KG1 (cell line): ENCODE results near the gene MOV10L1.

ENCODE experiments used
- DNase-seq: peaks from one replicate; lab custom pipeline; 2025; lab: John Stamatoyannopoulos, UW

Gene MOV10L1

DNA sequence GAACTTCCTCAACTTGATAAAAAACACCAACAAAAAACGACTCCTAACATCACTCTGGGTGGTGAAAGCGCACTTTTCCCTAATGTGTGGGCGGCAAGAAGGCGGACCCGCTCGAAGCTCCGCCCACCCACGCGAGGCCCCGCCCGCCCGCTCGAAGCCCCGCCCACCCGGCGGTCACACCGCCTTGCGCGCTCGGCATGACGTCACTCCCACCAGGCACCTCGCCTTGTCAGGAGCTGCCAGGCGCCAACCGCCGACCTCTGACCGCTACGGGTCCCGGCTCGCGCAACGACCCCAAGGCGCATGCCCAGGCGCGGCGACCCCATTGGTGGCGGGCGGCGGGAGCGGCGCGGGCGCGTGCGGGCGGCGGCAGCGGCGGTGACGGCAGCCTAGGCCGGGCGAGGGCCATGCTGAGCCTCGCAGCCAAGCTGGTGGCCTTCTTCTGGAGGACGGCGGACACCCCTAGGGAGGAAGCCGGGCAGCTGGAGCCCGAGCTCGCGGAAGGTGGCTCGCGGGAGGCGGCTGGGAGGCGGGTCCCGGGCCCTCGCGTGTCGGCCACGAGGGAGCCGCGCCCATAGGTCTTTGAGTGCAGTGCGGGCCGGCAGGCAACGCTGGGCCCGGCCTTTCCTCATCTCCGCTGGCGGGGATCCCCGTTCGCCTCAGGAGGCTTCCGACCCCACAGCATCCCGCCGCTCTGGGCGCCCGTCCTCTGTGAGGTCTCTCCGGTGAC is at the start of gene MOV10L1:
Gene MOV10L1, plus strand, starts transcription at position 325 of the 730 bp plus-strand sequence. Its CDS starts 83 bp downstream, at position 408.
- DNase-seq = no peak

DNA sequence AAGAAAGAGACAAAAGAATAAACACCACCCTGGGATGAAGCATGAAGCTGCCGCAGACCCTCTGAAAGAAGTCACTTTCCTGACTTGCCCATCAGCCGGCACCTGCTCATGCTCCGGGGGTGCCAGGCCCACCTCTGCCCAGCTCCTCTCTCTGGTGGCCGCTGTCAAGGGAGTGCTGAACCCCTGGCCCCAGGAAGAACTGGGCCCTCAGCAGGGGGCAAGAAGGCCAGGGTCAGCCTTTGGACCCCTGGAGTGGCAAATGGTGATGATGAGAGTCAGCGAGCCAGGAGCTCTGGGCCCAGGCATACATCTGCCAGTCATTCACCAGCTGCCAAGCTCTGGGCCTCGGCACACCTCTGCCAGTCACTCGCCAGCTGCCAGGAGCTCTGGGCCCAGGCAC is 49.1 kb upstream of the MOV10L1 start:
- no peak for DNase-seq

DNA sequence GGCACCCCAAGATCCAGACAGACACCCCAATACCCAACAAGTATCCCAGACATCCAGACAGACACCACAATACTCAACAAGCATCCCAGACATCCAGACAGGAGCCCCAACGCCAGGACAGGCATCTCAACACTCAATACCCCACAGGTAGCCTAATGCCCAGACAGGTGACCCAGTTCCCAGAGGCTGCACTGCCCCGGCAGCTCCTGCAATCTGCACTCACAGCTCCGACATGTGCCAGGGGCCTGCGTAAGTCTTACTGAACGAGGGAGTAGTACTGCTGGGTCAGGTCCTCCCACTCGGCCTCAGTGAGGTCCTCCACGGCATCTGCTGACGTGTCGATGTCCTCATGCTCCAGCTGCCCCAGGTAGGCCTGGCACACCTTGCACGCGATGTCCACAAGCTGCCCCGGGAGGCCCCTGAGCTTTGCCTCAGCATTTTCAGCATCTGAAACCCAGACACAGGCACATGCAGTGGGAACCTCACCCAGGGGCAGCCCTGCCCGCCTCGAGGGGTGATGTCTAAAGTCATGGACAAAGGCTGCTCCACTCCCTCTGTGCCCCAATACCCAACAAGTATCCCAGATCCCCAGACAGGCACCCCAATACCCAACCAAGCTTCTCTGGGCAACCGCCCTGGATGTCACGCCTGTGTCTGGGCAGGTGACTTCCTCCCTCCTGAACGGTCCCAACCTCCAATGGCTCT is 48.3 kb upstream of the MOV10L1 start:
- DNase-seq = no peak

DNA sequence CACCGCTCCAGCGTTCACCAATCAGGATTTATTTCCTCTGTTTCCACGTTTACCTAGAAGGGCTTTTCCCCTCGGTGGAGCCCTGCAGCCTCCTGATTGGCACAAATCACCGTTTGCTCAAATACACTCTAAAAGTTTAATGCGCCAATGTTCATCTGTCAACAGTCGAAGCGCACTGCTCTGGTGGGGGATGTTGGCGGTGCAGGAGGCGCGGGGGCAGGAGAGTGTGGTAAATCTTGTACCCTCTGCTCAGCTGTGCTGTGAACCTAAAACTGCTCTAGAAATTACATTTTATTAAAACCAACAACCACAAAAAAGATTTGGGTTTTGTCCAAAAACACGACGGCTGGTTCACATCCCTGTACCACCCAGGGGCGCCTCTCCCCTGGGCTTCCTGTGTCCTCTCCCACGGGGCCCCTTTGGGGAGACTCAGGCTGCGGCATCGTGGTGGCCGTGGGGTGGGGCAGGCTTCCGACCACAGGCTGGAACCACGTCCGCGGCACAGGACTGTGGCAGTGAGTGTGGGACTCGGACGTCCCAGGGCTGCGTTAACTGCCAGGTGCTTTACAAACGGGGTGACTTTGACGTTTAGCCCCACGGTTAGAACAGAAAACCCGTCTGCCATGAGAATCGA is 45.2 kb upstream of the MOV10L1 start:
- DNase-seq = no peak

DNA sequence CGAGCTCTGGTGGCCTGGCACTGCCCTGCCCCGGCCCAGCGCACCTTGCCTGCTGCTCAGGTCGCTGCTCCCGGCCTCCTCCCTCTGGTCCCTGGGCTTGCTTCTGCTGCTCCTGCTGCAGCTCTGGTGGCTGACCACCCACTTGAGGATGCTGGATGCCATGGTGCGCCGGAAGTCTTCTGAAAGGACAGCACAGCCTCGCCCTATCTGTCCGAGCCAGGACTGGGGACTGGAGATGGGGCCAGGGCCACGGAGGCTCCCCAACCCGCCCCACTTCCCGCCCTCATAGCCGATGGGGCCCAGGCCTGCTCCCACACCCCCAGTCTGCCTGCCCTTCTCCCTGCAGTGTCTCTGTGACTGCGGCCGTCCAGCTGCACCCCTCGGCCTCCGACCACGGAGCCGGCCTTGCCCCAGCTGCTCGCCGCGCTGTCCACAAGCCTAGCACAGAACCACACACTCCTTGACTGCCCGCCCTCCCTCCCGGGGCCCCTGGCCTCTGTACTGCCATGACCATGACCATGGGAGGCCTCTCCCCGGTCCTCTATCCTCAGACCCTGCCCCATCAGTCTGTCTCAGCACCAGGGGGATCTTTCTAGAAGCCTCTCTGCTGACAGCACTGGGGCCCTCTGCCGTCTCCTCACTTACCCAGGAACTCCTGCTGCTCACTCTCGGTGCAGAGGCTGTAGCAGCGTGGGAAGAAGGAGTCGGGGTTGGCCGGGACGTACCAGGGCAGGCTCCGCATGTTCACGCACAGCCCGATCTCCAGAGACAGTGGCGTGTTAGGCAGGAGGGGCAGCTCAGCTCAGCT is 44.4 kb upstream of the MOV10L1 start:
- DNase-seq = no peak

DNA sequence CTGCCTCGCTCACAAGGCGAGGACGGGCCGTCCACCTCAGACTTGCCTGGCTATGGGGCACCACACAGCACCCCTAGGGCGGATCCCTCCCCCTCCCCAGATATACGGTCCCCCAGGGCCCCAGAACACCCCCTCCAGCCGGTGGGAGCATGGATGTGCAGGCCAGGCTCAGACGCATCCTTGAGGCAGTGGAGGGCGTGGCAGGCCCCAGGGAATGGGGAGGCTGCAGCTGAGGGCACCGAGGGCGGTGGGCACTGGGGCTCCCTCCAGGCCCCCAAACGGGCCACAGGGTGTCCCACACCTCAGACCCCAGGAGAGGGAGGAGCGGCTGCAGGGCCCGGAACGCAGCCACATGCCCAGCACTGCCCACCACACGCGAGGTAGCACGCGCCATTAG is 43.8 kb upstream of the MOV10L1 start:
- DNase-seq = no peak

DNA sequence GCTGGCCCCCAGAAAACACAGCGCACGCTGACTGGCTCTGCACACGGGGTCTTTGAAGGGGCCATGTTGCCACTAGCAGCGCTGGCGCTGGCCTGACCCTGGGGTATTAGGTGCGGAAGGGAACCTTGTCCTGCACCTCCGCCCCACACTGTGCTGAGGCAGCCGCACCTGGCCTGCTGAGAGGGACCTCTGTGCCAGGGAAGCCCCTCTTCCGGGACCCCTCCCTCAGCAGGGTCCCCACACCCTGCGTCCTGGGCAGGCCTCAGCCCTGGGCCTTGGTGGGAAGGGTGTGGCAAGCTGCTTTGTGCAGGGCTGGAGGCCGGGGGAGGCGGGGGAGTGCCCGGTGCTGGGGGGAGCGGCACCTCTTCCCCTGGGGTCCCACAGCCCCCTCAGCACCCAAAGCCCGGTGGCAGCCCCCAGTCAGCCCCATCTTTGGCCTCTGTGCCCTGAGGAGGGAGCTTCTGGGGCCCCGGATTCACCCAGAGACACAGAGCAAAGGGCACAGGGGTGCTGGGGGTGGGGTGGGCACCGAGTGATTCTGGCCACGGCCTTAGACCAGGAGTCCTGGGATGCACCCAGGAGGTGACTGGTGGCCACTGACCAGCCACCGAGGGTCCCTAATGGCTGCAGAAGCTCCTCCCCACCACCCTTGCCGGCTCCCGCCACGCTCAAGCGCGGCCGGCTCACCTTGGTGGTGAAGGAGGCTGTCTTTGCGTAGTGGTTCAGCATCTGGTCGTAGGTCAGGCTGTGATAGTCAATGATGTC is 43.1 kb upstream of the MOV10L1 start:
- DNase-seq = no peak

DNA sequence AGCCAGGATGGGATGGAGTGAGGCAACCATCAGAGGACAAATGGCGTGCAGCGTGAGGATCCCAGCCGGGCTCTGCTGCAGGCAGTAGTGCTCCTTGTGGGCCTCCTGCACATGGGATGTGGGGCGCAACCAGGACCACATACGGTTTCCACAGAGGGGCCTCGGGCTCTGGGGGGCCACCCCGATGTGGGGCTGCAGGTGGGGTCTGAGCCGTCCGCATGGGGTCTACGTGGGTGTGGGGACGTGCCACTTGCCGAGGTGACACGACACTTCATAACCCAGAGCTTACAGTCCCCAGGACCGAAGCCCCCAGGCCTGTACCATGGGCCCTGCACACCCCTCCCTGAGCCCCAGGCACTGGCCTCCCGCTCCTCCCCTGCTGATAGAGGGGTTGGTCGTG is 42.5 kb upstream of the MOV10L1 start:
- DNase-seq = no peak

DNA sequence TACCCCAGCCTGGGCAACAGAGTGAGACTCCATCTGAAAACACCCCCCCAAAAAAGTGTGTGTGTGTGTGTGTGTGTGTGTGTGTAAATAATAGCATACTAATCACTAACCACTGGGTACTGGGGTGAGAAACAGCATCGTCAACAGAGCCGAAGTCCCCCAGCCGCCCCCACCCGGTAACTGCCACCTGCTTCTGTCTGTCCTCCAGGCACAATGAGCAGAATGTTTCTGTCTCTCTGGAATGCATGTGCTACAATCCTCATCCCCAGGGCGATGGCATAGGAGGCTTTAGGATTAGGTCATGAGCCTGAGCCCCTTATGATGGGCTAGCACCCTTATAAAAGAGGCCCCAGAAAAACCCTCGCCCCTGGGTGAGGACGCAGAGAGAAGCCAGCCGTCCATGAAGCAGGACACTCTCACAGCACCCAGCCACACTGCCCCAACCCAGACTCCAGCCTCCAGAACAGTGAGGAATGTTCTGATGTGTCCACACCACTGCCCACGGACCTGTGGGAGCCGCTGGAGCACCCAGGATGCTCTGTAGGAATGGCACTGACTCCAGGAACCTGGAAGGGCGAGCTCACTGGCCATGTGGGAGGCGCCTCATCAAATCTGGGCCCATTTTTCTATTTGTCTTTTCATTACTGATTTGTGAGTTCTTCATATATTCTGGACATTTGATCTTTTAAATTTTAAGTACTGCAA is 41.6 kb upstream of the MOV10L1 start:
- DNase-seq = no peak

DNA sequence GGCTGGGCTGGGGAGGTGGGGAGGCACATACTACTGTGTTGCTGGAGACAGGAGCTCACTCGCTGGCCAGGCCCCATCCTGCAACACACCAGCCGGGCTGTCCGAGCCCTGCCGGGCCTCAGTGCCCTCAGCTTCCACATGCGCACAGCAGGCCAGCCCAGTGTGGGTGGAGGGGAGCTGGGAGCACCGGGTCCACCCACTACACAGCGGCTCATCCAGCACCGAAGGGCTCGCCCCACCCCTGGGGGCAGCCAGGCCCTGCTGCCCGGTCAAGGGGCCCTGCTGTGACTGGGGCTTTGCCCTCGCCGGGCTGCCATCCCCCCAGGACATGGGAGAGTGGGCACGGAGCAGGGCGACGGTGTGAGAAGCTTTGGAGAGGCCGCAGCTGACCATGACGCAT is 41.0 kb upstream of the MOV10L1 start:
- no peak for DNase-seq

DNA sequence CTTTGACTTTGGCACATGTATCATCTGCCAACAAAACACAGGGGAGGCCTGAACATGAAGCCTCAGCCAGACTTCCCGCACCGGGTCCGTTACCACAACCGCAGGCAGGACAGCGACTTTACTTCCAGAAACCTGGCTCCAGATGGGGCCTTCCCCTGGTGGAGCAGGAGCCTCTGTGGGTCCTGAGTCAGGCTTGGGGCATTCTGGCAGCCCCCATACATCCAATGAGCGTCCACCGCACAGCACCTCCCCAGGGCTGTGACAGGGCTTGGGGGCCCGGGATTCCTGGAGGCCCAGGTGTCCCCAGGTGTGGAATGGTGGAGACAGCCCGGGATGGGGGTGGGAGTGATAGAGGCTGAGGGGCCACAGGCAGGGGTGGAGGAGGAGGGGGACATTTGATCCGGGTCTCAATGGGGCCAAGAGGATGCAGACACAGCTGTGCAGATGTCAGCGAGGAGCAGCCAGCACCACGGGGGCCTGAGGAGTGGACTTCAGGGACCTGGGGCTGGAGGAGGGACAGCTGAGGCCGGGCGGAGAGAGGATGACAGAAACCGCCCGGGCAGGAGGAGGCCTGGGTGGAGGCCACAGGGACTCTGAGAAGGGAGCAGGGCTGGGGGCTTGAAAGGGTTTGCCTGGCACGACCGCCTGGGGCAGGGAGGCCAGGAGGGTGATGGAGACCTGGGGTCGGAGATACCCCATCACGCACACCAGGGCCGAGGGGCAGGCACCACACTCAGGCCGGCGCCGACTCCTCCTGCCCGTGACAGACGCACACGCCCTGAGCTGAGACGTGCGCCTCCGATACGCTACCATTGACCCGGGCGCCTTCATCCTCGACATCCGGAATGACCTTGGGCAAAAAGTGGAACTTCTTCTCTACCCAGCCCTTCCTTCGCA is 40.3 kb upstream of the MOV10L1 start:
- DNase-seq = no peak

DNA sequence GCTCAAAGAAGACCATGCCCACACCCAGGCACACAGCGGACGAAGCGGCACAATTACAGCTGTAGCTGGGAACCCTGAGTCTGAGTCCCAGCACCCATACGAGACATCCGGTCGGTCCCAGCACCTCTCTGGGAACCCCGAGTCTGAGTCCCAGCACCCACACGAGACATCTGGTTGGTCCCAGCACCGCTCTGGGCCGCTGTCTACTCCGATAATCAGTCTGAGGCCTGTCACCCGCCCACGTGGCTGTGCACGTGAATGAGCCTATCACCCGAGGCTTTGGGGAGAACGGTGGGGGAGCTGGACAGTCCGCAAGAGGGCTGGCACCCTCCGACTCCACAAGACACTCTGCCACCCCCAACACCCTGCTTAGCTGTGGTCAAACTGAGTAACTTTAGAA is 37.9 kb upstream of the MOV10L1 start:
- no peak for DNase-seq

DNA sequence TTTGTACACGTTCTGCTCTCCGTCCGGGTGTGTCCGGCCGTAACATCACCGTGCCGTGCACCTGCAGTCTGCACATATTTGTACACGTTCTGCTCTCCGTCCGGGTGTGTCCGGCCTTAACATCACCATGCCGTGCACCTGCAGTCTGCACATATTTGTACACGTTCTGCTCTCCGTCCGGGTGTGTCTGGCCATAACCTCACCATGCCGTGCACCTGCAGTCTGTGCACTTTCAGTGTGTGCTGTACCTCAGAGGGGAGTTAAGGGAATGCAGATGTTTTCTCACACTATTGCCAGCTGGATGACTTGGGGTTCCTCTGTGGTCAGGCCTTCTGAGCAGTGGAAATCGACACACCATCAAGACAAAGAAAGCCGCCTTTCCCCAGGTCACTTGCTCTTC is 35.9 kb upstream of the MOV10L1 start:
- no peak for DNase-seq

DNA sequence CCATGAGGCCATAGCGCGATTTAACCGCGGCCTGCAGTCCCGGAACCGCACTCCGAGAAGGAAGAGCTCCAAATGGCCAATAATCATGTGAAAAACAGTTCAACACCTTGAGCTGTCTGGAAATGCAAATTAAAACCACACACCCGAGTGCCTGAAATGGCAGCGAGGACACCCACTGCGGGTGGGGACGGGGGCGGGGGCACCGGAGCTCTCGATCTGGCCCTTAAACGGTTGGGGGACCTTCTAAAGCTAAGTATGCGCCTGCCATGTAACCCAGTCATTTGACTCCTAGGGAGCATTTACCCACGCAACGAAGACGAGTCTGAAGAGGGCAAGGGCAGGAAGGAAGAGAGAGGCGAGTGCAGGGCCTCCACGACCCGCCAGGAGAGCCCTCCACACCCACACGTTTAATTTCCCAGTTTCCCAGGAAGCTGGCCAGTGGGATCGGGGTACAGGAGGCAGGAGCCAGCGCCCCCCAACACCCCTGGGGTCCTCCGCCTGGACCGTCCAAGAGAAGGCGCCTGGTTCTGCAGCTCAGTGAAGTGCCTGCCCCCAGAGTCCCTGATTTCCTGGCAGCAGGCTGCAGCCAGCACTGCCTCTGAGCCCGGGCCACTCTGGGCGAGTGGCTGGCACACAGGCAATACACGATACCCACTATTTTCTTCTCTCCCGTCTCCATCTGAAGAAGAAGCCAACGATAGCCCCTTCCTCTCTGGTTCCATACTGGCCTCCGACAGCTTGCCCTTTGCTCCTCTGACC is 33.4 kb upstream of the MOV10L1 start:
- no peak for DNase-seq

DNA sequence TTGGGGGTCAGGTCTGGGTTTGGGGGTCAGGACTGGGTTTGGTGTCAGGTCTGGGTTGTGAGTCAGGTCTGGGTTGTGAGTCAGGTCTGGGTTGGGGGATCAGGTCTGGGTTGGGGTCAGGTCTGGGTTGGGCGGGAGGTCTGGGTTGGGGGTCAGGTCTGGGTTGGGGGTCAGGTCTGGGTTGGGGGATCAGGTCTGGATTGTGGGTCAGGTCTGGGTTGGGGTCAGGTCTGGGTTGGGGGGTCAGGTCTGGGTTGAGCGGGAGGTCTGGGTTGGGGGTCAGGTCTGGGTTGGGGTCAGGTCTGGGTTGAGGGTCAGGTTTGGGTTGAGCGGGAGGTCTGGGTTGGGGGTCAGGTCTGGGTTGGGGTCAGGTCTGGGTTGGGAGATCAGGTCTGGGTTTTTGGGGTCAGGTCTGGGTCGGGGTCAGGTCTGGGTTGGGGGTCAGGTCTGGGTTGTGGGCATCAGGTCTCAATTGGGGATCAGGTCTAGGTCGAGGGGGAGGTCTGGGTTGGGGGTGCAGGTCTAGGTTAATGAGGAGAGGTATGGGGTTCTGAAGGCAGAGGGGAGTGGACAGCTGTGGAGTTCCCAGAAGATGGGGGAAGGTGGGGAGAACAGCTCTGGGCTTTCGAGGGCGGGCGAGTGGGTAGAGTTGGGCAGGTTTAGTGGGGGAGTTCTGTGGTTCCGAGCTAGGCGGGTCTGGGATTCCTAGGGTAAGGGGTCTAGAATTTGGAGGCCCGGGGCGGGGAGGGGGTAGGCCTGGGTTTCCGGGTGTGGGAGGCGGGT is 32.3 kb upstream of the MOV10L1 start:
- DNase-seq = no peak

DNA sequence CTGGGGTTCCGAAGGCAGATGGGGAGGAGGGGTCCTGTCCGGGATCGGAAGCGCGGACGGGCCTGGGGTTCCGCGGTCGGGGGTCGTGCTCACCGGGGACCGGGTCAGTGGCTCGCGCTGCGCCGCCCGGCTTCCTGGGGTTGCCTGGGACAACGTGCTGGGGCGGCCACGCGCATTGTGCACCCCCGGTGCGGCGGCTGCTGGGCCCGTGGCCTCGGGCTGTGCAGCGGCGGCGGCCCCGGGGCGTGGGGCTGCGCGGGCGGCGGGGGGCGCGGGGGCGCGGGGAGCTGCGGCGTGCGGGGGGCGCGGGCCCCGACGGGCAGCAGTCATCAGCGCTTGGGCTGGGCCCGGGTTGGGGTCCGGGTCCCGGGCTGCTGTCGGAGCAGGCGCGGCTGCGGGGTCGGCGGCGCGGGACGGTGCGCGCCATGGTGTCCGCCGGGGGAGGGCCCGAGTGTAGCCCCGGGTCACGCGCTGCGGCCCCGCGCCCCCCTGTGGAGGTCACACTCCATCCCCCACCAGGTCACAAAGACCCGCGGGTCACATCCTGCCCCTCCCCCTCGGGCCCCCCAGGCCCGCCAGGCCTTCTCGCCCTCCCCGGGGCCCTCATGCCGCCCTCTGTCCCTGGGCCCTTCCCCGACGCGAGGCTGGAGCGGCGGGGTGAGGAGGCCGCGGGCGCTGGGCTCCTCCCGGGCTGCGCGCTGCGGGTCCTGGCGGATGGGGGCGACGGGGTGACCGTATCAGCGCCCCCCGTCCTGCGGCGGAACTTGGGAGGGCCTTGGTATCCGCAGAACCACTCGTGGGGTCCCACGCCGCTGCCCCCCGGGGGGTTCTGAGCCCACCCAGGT is 31.5 kb upstream of the MOV10L1 start, which contains the start of gene TTLL8:
Gene TTLL8, minus strand, starts transcription at position 238 of the 845 bp plus-strand sequence.
- DNase-seq = no peak
